AG04450 (cell line): ENCODE results near the gene STYK1. TPM values are rescaled to one million over a fixed set of nuclear protein-coding genes. Genes with fewer than 3 reads are reported as not detected.
"Not testable (repeated sequence)": the region's sequence is repeated elsewhere in the genome, so short reads cannot be mapped to it uniquely, and the experiment has no call there.

ENCODE experiments used
- CTCF ChIA-PET: fragments of 300-600, 350-600 bp; formaldehyde crosslinking; extraction: SDS; loops from one replicate; lab custom pipeline; 2022; ENCODE audit warnings: antibody characterized with exemption, inconsistent platforms; lab: Charles Lee
- POLR2A ChIA-PET: fragments of 350-600 bp; formaldehyde crosslinking; extraction: SDS; loops from one replicate; lab custom pipeline; 2021; ENCODE audit warnings: antibody characterized with exemption, inconsistent platforms; lab: Yijun Ruan, JAX
- DNase-seq: peaks from one replicate; pipeline ENCODE4 v3.0.0-alpha.2; 2011; ENCODE audit warnings: low read depth, low spot score
- H3K27ac ChIP-seq: one replicate; pipeline ENCODE4 v1.5.1; 2012; ENCODE audit warnings: low read depth, low read length, control low read depth
- H3K27me3 ChIP-seq: one replicate; pipeline ENCODE4 v1.6.0; 2012; ENCODE audit warnings: low read length; ENCODE audit not compliant: control insufficient read depth, insufficient read depth
- H3K4me3 ChIP-seq: 2 replicates; pipeline ENCODE4 v1.5.1; 2011; ENCODE audit warnings: mild to moderate bottlenecking, low read depth, low read length, control low read depth
- H3K9me3 ChIP-seq: 2 replicates; pipeline ENCODE4 v1.5.1; 2012; ENCODE audit warnings: low read length; ENCODE audit not compliant: control insufficient read depth, insufficient read depth
- CTCF ChIP-seq: IDR thresholded peaks from 2 replicates; pipeline ENCODE4 v1.5.1; 2011; ENCODE audit warnings: low read depth, low read length, control low read depth, inconsistent platforms
- polyA plus RNA-seq: library from polyadenylated mRNA; depleted of rRNA; stranded (reverse); fragments of >200 nt; gene quantifications from 2 replicates; pipeline ENCODE4 v1.2.3, GENCODE V29; 2011

The STYK1 gene
- polyA plus RNA-seq, 1 experiment, result 0.02 TPM

GRCh38 chr12:10661338-10661737, 12.5 kb downstream of the STYK1 start:
- CTCF ChIA-PET, result no interaction called here
- no peaks in the 10 kb centered on the region for H3K9me3 ChIP-seq
- H3K4me3 ChIP-seq, result no peak overlapping the region
- POLR2A ChIA-PET, result no interaction called here
- H3K27ac ChIP-seq, result no peak overlapping the region
- no peak for TF ChIP-seq CTCF
- no peak for DNase-seq
- no peaks in the 10 kb centered on the region for H3K27me3 ChIP-seq

GRCh38 chr12:10654003-10654402, 19.8 kb downstream of the STYK1 start:
- DNase-seq, result no peak
- TF ChIP-seq CTCF, result no peak
- POLR2A ChIA-PET, result no interaction called here
- H3K27me3 ChIP-seq, result peaks cover 3% of the 10 kb centered on the region
- no peak overlapping the region for H3K27ac ChIP-seq
- CTCF ChIA-PET, result no interaction called here
- no peak overlapping the region for H3K4me3 ChIP-seq
- no peaks in the 10 kb centered on the region for H3K9me3 ChIP-seq

- no peak for TF ChIP-seq CTCF
- peaks cover 3% of the 10 kb centered on the region for H3K27me3 ChIP-seq
- CTCF ChIA-PET, result no interaction called here
- H3K9me3 ChIP-seq, result no peaks in the 10 kb centered on the region
- DNase-seq, result no peak
- POLR2A ChIA-PET, result no interaction called here
- H3K27ac ChIP-seq, result no peak overlapping the region
- H3K4me3 ChIP-seq, result no peak overlapping the region
Measured at GRCh38 chr12:10652192-10652591, 21.7 kb downstream of the STYK1 start.

- H3K4me3 ChIP-seq, DNase-seq, H3K27me3 ChIP-seq, H3K27ac ChIP-seq, CTCF ChIA-PET, H3K9me3 ChIP-seq, POLR2A ChIA-PET: not testable (repeated sequence)
Measured at GRCh38 chr12:10646576-10646975, 27.3 kb downstream of the STYK1 start.

- H3K4me3 ChIP-seq, result no peak overlapping the region
- H3K9me3 ChIP-seq, result peaks cover 7% of the 10 kb centered on the region
- ChIA-PET CTCF (no interaction called here), POLR2A (no interaction called here)
- no peak overlapping the region for H3K27ac ChIP-seq
- H3K27me3 ChIP-seq, result no peaks in the 10 kb centered on the region
- TF ChIP-seq CTCF, result no peak
- no peak for DNase-seq
Measured at GRCh38 chr12:10645910-10646309, 27.9 kb downstream of the STYK1 start.
